GM18507 (cell line): ENCODE results near the gene CD164L2.
"Not testable (repeated sequence)": the region's sequence is repeated elsewhere in the genome, so short reads cannot be mapped to it uniquely, and the experiment has no call there.

ENCODE experiments used
- DNase-seq: peaks from one replicate; pipeline ENCODE4 v3.0.0; 2011; ENCODE audit warnings: low read depth; ENCODE audit not compliant: insufficient read length; ENCODE audit errors: extremely low spot score
- FAIRE-seq: peaks from 2 replicates; lab custom pipeline; 2011; peaks lifted over from hg19 to GRCh38; lab: Jason Lieb, UNC

The CD164L2 gene

GRCh38 chr1:27383039-27383605 lies at the start of gene CD164L2:
Gene CD164L2 (minus strand): TSS chr1:27383333. CDS start chr1:27383239, 94 bp downstream.
- no peak for FAIRE-seq
- no peak for DNase-seq

DNA sequence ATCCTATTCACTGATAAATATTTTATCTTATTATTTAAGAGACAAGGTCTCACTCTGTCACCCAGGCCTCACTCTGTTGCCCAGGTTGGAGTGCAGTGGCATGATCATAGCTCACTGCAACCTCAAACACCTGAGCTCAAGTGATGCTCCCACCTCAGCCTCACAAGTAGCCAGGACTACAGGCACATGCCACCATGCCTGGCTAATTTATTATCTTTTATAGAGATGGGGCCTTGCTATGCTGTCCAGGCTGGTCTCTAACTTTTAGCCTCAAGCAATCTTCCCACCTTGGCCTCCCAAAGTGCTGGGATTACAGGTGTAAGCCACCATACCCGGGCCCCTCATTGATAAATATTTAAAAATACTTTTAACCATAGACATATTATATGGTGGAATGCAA lies 49.6 kb upstream of the CD164L2 start:
- DNase-seq, FAIRE-seq: not testable (repeated sequence)

DNA sequence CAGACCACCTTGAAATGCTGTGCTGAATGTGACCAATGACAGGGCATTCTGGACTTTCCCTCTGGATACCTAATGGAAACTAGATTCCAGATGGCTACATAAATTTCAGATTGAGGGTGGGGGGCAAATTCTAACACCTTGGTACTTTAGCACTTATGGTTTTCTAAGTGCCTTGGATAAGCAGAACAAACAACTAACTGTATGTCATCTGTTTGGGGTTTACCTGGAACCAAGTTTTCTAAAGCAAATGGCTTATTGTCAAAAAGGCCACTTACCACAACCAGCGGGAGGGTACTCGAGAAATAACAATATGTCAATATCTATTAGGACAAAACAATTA lies 48.4 kb upstream of the CD164L2 start:
- no peak for DNase-seq
- no peak for FAIRE-seq

DNA sequence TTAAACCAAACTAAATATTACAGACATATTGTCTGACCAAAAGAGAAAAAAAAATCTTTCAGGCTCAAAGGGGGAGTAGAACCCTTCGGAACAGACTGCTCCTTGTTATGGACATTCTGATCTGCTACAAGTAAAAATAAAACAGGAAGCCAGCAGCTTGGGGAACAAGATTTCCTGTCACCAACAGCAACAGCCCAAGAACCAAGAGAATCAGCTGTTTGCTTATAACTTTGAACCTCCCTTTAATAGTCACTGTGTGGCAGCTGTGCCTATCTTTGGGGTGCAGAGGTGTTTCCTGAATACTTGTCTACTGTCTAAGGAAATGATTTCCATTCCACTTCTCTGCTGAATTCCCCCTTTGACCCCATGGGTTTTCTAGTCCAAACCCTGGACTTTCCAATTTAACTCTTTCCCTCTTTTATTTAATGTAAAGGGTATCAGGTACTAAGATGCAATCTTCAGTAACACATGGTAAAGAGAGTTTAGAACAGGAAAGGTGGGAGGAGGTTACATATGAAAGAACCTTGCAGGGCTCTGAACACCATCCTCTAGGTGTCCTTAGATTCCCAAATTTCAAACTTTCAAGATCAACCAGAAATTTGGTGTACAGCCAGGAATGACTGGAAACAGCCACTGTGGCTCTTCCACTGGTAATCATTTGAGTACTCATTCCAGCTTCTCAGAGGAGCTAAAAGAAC lies 47.9 kb upstream of the CD164L2 start:
- FAIRE-seq, result peak; percentile 64
- no peak for DNase-seq

DNA sequence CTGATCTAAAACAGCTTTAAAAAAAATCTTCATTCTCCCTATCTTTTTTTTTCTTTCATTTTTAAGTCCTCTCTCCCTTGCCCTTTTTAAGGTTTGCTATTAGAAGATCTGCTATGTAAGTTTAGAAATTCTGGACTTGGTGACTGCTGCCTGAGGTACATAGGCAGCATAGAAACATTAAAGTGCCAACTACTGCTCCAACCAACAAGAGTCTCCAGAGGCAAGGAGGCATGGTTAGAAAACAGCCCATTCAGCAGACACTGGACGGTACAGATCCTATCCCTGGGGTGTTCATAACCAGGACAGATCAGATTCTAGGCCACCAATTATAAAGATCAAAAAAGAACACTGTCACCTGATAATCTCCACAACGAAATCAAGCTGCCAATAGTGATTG lies 45.9 kb upstream of the CD164L2 start:
- FAIRE-seq, result no peak

DNA sequence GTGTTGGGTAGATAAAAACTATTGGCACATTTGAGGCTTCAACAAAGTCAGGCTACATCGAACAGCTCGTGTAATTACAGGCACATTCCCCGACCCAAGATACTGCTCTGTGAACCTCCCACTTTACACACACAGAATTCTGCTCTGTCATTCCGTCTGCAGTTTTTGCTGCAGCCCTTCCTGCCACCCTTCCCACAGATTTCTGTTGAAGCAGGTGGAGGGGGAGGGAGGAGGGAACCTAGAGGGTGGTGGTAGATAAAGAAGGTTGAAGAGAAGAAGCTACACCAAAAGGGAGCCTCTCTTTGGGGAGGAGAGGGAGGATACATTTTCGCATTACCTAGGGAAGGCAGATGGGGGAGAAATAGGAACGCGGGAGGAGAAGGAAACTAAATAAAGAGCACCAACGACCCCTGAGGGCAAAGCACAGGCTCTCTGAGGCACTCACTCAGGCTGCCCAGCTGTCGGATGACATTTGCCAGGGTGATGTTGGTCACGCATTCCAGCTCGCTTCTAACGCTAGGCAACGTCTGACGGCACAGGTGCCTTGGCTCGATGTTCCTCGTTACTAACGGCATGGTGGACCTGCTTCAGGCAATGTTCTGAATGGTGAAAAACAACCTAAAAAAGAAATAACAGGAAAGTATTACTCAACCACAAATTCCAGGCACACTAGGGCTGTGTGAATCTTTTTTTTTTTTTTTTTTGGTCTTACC lies 45.3 kb upstream of the CD164L2 start:
- DNase-seq (no peak), FAIRE-seq (no peak)

More for the DNA sequence above, 45.9 kb upstream of the CD164L2 start:
- no peak for DNase-seq

- no peak for DNase-seq
- FAIRE-seq, result no peak
These were observed 44.7 kb upstream of the CD164L2 start for GRCh38 chr1:27427816-27428315.

DNA sequence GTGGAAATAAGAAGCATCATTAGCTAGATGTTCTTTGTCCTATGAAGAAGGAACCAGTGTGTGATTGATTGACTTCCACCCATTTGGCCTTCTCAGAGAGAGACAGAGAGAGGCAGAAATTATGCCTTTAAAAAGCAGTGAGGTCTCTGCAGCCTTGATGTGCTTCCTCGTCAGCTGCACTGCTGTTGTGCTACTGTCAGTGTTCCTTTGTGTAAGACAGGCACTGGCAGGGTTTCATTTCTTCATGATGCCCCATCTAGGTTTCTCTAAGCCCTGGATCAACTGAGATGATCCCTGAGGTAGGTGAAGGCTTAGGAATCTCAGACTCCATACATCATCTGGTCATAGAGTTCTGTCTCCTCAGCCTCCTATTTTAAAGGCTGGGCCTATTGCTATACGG lies 44.2 kb upstream of the CD164L2 start:
- FAIRE-seq (no peak), DNase-seq (no peak)

- FAIRE-seq, result no peak
- no peak for DNase-seq
These were observed 40.6 kb upstream of the CD164L2 start for GRCh38 chr1:27423709-27424108.

DNA sequence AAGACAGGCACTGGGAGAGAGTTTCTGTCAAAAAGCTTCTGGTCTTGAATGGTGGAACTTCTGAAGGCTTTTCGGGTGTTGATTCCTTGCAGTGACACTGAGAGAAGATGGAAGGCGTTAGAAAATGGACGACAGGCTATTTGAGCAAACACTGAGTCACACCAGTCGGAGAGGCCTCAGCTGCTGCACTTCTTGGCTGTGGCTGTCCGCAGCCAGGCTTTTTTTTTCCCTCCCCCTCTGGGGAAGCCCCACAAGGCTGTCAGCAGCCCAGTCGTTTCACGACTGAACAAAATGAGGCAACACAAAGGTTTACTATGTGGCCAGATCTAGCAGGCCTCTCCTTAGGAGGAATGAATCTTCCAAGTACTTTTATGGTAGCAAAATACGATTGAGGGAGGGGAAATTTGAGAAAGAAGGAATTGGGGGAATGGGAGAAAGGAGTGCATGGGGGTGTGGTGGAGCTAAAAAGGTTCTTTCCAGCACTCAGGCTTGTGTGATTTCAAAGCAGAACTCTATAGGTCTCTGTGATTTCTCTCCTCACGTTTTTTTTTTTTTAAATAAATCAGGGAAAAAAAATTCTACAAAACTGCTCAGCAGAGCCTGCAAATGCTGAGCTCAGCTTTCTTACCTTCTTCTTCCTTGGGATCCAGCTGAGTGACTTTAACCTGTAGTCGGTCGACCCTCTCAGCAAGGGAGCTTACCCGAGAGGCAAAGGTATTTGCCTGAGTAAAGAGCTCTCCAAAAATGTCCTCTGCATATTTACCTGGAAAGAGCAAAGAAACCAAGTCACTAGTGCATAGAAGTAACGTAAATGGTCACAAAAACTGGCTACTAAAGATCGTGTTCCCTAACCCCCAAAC lies 35.4 kb upstream of the CD164L2 start:
- DNase-seq, result no peak
- peak; percentile 92 for FAIRE-seq

- DNase-seq (no peak), FAIRE-seq (no peak)
These were observed 34.6 kb upstream of the CD164L2 start for GRCh38 chr1:27417713-27418112.

DNA sequence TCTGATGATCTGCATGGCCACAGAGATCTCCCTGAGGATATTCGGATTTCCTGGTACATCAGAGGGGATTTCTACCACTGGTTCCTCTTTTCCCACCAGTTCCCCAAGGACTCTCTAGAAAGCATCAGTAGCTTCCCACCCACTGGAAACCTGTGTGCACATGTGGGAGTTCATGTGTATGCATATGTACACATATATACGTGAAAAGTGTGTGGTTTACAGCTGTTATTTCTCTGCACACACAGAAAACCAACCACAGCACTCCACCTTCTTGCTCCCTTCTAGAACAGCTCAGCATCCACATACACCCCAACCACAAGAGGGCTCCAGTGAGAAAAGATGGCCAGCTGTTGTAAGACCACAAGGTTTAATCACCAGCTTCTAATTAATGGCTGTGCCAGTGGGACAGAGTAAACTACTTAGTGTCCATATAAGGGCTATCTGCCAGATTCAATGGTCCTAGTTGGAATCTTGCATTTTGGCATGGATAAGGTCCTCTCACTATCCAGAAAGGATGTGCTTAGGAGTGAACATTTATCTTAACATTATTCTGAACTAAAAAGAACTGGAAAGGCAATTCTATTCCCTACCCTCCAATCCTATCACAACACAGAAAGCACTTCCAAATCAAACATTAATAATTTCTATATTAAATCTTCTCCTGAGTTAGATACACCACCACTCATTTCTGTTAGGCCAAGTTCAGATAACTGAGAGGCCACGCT lies 33.4 kb upstream of the CD164L2 start:
- DNase-seq (no peak), FAIRE-seq (peak; percentile 86)

- DNase-seq (no peak), FAIRE-seq (no peak)
These were observed 31.0 kb upstream of the CD164L2 start for GRCh38 chr1:27414091-27414490.

- FAIRE-seq (no peak), DNase-seq (no peak)
These were observed 29.9 kb upstream of the CD164L2 start for GRCh38 chr1:27413004-27413403.

DNA sequence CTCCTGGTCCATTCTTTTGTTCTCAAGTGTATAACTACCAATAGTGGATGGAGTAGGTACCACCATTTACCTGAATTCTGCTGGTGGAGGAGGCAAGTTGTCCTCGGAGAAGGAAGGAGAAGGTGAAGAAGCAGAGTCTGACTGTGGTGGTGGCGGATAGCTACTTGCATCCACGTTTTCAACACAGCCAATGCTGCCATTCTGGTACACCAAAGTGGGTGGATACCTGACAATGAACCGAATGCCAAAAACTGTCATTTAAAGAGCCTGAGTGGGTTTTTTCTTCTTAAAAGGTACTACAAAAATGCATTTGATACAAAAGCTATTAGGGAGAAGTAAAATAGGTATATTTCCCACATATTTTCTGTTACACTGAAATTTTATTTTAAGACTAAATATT lies 29.4 kb upstream of the CD164L2 start:
- DNase-seq (no peak), FAIRE-seq (no peak)

DNA sequence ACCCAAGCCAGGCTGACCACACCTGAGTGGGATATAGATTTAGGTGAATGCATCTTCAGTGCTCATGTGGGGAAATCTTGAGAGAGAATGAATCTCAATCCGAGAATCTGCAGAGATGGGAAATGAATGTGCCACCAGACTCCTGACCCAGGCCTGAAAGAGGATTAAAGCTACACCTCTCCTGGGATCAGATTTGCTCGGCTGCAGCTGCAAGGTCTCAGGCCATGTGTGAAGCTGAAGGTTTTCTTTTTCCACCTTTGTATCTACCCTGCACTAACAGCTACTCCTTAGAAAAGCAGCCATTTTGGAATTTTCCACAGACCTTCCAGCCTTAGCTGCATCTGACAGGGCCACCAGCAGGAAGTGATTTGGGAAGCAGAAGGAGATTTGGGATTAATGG lies 27.6 kb upstream of the CD164L2 start:
- FAIRE-seq, result no peak
- DNase-seq, result no peak

- DNase-seq (no peak), FAIRE-seq (no peak)
These were observed 26.5 kb upstream of the CD164L2 start for GRCh38 chr1:27409669-27410068.

GRCh38 chr1:27408151-27408550 lies 25.0 kb upstream of the CD164L2 start:
- FAIRE-seq (no peak), DNase-seq (no peak)

DNA sequence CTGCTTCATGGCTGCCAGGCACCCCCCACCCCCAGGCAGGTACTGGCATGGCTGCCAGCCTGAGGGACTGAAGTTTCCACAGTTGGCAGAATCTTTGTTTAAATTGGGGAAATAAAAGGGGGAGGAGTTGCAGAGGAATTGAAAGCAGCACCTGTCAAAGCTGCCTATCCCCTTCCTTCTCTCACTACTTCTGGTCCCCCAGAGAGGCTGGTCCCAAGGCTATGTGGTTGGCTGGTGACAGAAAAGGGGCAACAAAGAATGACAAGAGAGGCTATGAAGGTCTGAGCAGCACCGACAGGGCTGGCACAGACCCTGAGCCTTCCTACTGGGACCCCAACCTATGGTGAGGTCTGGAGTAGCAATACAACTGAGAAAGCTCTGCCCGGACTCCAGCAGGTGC lies 23.7 kb upstream of the CD164L2 start:
- FAIRE-seq, DNase-seq: not testable (repeated sequence)
